HG03457 (cell line): ENCODE measurements around the gene ALPL.
"Not testable (repeated sequence)": the region's sequence is repeated elsewhere in the genome, so short reads cannot be mapped to it uniquely, and the experiment has no call there.

Experiments used
- ATAC-seq: cut with Tn5 transposase; IDR thresholded peaks from one replicate; pipeline ENCODE4 v1.9.1; 2021; ENCODE audit warnings: moderate number of reproducible peaks; ENCODE audit not compliant: unreplicated experiment

Gene ALPL

DNA sequence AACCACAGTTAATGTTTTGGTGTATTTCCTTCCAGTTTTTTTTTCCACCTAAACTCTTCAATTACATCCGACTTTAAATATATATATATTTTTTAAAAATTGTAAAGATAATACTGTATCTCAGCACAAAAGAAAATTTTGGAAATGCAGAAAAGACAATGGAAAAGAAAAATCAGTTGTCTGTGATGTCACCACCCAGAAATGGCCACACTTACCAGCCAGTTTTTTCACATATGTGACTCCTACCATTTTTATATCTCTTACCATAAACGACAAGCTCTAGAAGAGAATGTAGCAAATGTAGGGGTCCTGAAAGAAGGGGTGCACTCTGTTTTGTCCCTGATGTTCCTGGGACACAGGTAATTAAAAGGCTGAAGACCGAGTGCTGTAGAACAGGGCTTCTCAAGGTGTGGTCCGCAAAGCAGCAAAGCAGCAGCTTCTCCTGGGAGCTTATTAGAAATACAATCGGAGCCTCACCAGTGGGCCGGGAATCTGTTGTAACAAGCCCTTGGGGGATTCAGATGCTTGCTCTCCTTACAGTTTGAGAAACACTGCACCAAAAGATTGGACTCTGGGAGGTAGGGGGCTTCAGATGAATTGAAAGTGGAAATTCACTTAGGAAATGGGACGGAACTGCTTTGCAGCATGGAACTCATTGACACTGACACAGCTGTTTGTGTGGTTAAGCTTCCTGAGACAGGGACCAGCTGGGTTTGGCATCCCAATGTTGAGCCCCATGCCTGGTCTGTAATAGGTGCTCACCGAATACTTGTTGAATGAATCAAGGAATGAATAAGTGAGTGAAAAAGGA is 44.1 kb downstream of the ALPL start:
- ATAC-seq = no peak

DNA sequence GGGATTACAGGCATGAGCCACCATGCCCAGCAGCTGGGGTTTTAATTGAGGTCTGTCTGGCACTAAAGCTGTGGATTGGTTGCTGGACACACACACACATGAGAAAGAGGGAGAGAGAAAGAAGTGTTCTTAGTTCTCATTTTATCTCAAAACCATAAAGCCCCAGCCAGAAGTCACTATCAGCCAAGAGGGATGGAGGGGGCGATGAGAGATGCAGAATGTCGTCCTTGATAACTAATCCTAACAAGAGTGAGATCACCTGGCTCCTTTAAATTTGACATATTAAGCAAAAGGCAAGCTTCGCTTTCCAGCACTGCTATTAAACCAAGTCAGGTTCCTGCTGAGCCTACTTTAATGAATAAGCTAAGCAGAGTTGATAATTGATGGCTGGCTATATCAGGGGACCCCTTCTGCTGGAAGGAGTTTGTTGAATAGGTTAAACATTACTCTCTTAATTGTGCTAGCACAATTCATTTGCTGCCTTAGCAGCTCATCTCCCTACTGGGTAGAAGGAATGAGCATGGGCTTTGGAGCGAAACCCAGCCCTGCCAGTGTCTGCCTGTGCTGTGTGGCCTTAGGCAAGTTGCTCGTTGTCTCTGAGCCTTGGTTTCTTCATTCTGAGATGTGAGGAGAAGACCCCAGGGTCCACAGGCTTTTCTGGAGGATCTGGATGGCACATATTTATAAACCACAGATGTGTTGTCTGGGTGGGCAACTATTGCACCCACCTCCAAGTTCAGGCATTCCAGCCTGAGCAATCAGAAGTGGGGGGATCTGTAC is 50.8 kb downstream of the ALPL start:
- ATAC-seq = no peak

- ATAC-seq = no peak
These were observed 51.9 kb downstream of the ALPL start for GRCh38 chr1:21560916-21561638.

- ATAC-seq = no peak
These were observed 53.7 kb downstream of the ALPL start for GRCh38 chr1:21562896-21563295.

- ATAC-seq = no peak
These were observed 54.7 kb downstream of the ALPL start for GRCh38 chr1:21563971-21564370.

GRCh38 chr1:21564521-21565095 is 55.4 kb downstream of the ALPL start:
- ATAC-seq = no peak

DNA sequence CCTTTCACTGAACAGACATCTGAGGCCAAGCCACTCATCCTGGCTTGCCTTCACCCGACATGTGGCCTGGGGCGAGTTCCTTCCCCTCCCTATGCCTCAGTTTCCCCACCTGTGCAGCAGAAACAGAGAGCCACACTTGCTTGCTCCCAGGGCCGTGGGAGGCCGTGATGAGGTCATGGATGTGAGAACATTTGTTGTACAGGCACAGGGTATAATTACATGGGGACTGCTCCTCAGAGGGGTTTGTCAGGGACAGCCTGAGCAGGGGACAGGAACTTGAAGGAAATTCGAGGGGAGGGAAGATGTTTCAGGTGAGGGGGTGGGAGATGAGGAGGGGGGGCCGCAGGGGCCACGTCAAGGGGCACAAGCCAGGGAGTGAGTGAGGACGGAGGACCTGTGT is 56.1 kb downstream of the ALPL start:
- ATAC-seq = no peak

GRCh38 chr1:21566361-21566760 is 57.1 kb downstream of the ALPL start:
- not testable (repeated sequence) for ATAC-seq

DNA sequence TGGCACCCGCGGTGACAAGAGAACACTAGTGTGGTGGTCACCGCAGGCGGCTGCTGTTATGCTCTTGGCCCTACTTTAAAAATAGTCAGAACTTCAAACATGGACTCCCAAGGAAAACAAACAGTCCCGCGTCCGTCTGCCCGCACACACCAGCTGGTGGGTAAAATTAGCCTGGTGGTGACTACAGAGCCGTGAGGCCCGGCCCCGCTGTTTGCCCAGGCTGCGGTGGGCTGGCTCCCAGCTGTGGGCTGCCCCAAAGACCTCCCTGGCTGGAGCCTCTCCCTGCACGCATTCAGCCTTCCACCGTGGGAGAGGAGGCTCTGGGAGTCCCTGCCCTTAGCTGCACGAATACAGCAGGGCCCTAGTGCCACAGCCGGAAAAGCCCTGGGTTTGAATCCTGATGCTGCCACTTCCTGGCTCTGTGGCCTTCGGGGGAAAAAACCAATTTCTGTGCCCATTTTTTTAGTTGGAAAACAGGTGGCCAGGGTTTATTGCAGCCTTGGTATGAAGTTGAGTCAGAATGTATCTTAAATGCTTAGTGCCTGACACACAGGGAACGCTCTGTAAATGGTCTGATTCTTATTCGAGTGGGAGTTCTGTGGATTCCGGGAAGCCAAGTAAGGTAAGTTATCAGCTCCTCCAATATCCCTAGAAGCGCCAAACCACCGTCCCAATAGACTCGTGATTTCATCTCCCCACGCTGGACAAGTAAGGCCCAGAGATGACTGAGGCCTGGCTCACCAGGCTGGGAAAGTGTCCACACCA is 58.2 kb downstream of the ALPL start:
- no peak for ATAC-seq

- no peak for ATAC-seq
These were observed 59.0 kb downstream of the ALPL start for GRCh38 chr1:21568006-21568746.

DNA sequence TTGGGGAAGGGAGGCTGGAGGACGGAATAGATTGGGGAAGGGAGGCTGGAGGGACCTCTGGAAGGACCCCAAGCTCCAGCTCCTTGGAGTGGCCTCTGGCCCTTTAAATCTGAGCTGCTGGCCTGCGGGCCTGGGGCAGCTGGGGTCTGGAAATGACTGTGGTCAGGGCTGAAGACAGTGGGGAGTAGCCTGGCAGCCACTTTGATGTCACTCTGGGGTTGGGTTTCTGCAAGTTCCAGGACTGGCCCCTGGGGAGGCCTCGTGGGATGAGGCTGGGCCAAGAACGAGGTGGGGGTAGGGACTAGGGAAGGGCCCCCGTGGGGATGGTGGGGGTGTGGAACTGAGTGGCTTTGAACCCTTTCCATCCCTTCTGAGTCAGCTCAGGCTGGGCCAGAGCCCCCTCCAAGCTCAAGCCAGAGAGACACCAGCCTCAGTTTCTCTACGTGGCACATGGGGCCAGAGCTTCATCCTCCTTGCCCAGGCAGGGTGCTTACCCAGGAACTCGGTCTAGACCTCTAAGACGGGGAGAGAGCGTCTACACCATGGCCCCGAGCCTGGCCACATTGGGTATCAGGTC is 59.7 kb downstream of the ALPL start:
- no peak for ATAC-seq

GRCh38 chr1:21569820-21570527 is 60.8 kb downstream of the ALPL start:
- ATAC-seq = no peak

GRCh38 chr1:21570528-21570875 is 61.3 kb downstream of the ALPL start:
- ATAC-seq = no peak

DNA sequence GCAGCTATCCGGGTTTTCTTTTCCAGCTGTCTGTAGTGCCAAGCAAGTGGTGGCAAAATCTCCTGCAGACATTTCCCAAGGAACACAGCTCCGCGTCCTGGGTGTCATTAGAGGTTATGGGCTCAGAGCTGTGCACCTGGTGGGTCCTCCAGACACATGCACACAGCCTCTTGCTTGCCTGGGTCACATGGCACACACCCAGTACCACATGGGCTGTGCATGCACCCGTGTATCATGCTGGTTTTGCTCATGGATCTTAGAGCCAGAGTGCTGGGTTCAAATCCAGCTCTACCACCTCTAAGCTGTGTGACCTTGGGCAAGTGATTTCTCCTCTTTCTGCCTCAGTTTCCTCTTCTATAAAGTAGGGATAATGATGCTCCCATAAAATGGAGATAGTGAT is 61.7 kb downstream of the ALPL start:
- no peak for ATAC-seq

GRCh38 chr1:21572221-21572620 is 63.0 kb downstream of the ALPL start:
- ATAC-seq = no peak

DNA sequence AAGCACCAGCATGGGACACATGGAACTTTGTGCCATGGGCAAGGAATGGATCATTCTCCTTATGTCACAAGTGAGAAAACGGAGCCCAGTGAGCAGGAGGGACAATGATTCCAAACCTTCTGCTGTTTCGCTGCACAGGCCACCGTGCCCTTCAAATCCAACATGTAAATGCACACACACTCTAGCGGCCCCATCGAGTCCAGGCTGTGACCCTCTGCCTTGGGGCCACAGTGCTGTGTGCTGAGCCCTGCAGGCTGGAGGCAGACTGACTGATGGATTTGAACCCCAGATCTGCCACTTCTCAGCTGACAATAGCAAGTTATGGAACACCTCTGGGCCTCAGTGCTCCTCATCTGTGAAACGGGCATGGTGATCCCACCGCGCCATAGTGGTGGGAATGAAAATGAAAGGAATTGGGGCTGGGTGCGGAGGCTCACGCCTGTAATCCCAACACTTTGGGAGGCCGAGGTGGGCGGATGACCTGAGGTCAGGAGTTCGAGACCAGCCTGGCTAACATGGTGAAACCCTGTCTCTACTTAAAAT is 63.6 kb downstream of the ALPL start:
- no peak for ATAC-seq

GRCh38 chr1:21573475-21573874 is 64.3 kb downstream of the ALPL start:
- ATAC-seq = no peak

- no peak for ATAC-seq
These were observed 64.8 kb downstream of the ALPL start for GRCh38 chr1:21573971-21574465.
